HG03457 (cell line): ENCODE results near the gene RAMACL.
A peak's percentile ranks its signal among the peaks of the same experiment; 100 is the strongest.

Source experiments
- ATAC-seq: cut with Tn5 transposase; IDR thresholded peaks from one replicate; pipeline ENCODE4 v1.9.1; 2021; ENCODE audit warnings: moderate number of reproducible peaks; ENCODE audit not compliant: unreplicated experiment

The RAMACL gene

DNA sequence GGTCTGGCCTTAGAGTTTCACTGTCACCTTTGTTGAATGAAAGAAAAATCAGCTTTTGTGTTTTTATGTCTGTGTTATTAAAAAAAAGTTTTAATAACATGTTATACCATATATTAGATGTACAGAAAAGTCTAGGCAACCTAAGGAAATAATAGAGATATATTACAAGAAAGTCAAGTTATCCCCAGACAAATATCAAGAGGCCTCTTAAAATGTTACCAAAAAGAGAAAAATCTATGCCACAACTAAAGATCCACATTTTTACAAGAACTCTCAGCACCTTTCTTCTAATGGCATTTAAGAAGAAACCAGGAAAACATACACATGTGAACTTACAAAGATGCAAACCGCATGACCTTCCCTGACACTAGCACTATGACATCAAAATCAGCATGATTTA, 26.8 kb downstream of the RAMACL start:
- ATAC-seq = no peak

DNA sequence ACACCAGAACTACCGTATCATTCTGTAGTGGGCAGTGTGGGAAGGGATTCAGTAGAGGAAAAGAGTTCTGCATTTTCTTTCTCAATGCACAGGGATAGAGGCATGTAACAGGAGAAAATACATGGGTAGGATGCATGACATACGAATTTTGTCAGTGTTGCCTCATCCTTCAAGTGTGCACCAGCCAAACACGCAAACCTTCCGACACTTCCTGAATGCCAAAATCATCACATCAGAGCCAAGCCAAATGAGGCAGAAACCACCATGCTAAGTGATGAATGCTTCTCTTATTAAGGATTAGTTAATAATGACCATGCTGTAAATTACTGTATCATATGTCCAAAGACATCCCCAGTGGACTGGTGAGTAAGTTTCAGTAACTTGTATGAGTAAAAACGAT, 27.3 kb downstream of the RAMACL start:
- no peak for ATAC-seq

DNA sequence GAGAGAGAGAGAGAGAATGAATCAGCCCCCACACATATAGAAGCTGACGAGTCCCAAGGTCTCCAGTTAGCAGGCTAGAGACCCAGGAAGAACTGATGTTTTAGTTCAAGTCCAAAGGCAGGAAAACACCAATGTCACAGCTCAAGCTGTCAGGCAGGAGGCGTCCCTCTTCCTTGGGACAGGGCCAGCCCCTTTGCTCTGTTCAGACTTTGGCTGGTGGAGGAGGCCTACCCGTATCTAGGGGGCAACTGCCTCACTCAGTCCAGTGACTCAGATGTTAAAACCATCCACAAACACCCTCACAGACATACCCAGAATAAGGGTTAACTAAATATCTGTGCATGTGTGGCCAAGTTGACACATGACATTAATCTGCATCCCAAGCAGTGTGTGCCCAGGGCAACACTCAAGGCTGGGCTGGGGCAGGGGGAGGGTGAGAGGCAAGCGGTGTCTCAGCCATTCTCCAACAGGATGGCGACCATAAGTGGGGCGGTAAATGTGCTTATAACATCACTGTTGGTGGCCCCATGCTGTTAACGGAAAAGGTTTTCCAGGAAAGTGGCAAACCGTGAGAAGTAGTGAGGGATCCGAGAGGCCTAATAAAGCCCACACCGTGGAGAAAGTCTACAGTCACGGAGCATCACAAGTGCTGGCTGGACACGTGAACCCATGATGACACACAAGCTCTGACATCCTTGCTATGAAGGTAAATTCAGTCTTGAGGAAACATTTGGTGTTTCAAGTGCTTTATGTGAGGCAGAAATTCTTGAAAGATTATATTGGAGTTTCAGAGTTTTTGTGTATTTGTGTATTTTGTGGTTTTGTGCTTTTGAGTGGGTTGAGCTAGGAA, 28.1 kb downstream of the RAMACL start:
- ATAC-seq = no peak

DNA sequence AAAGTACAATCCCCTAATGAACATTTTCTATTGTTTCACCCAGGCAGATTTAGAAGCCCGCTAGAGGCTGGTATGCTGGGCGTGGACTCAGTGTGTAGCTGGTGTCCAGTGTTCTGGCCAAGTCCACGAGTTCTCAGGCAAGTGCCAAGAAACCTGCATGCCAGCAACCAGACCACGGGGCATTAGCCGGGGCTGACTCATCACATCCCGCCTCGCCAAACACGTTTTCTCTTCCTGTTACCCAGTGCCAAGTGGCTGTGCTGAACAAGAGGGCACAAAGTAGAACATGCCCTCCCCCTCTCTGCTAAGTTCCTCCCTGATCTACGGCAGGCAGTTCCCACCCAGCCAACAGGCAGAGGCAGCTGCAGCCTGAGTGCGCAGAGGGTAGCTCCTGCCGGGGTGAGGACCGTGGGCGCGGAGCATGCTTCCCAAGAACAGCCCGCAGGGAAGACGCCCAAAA, 29.6 kb downstream of the RAMACL start:
- no peak for ATAC-seq

DNA sequence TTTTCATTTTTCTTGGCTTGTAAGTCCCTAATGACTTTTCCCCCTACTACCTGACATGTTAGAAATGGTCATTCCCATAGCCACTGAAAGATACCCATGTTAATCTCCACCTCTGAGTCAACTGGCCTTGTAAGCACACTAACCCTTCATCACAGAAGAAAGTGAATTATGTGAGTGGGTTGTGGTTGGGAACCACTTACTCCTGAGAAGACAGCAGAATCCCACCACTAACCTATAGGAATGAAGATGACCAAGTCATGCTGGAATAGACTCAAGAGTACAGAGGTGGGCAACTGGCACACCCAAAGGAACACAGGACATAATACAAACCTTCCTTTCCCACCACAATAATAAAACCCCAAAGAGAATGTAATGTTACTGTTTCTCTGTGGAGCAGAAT, 30.1 kb downstream of the RAMACL start:
- no peak for ATAC-seq

DNA sequence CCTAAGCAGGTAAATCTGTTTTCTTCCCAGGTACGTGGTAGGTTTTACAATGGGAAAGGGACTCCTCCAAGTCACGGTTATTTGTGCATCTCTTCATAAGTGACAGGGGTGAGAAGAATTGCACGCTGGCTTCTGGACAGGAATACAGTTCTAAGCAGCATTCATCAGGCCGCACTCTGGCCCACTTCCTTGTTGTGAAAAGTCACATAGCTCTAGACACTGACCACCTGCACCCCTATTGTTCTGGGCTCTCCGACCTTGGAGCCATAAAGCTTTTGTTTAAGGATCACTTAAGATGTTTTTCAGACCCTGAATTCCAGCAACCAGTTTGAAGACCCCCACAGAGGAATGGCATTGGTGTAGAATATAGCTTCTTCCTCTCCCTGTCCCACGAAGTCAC, 31.4 kb downstream of the RAMACL start:
- ATAC-seq = no peak

DNA sequence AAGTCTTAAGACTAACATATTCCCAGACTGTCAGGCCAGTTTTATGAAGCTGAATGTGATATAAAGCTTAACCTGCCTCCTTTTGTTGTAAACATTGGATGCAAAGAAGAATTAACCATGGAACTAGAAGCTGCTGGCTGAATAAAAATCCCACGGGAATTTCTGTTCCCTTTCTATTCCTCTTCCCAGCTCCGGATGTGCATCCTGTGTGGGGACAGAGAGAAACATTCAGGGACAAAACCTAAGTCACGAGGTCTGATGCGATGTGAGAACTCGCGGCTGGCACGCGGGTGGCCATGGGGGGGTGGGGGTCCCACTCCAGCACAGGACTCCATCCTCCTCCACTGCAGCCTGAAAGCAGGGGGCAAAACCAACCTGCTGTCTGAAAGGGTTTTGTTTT, 32.2 kb downstream of the RAMACL start:
- ATAC-seq = no peak

DNA sequence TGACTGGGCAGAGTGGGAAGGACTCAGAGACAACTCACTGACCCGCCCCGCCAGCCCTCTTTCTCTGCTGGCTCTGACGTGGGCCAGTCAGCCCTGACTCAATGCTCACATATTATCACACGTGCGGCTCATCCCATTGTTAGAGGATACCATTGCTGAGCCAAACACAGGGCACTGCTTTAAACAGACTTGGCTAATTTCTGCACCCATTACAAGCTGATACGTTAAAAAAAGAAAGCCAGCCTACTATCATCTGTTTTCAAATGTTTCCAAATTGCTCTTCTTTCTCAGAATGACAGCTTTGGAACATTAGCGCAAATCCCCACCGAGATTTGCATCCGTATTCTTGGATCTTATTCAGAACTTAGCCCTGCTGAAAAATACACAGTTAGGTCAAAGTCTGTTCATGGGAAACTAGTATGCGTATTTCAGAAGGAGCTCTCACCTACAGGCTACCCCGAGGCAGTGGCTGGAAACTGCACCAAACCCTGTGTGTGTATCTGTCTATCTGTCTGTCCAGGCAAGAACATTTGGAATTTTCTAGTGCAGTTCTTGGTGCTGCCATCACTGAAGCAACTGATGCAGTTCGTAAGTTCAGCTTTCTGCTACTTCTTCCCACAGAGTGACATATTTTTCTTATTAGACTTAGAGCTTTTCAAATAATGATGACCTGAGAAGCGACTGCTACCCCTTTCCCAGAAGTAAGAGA, 32.8 kb downstream of the RAMACL start:
- no peak for ATAC-seq

DNA sequence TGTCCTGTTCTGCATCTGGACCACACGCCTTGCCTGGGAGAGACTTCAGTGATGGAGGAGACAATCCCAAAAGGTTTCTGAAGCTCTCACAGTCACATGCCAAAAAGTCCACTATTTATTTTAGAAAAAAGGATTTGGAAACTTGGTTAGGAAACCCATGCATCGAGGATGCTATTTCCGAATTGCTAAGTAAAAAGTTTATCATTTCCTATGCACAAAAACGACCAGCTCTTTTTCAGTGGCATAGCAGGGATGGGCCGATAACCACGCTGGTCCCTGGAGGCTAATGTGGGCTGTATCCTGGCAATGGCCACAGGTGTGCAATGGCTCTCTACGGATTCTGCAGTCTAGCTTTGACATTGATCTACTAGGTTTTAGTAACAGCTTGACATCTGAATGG, 33.9 kb downstream of the RAMACL start:
- no peak for ATAC-seq

DNA sequence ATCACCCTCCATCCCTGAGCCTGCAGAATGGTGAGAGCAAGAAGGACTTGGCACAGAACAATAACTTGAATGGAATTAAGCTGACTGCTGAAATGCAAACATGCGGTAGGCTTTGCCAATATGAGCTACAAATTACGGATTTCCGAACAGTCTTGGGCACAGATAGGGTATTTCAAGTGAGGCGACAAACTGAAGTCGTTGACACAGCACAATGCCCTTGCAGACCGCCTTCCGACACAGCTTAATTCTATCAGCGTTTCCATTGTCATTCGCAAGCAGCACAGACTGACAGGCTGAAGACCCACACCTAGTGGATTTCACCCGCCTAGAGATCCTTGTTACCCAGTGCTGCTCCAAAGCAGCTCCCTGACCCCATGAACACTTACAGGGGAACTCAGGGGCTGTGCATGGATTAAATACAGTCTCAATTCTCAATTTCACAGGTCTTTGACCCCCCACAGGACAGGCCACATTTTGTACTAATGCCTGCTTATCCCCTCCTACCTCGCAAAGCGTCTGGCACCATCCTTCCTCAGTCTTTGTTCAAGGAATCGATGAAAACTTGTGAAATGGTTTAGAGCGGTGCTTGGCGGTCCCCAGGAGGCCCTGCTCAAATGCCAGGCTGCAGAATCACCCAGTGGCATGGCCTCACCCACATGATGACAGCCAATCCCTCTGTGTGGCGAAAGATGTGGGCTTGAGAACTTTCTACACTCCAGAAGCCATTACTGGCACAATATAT, 34.6 kb downstream of the RAMACL start:
- no peak for ATAC-seq

DNA sequence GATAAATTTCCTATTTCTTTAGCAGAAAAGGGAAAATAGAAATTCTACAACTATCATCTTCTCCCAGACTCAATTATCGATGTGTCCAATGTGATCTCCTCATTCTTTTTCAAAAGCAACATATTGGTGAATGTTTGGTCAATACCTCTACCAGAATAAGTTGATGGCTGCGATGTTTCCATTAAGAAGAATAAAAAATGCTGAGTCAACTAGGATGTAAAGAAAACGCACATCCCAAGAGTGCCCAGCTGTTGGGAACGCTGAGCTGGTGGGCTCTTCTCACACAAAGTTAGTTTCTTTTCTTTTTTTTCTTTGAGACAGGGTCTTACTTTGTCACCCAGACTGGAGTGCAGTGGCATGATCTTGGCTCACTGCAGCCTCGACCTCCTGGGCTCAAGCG, 39.8 kb downstream of the RAMACL start:
- ATAC-seq = no peak

DNA sequence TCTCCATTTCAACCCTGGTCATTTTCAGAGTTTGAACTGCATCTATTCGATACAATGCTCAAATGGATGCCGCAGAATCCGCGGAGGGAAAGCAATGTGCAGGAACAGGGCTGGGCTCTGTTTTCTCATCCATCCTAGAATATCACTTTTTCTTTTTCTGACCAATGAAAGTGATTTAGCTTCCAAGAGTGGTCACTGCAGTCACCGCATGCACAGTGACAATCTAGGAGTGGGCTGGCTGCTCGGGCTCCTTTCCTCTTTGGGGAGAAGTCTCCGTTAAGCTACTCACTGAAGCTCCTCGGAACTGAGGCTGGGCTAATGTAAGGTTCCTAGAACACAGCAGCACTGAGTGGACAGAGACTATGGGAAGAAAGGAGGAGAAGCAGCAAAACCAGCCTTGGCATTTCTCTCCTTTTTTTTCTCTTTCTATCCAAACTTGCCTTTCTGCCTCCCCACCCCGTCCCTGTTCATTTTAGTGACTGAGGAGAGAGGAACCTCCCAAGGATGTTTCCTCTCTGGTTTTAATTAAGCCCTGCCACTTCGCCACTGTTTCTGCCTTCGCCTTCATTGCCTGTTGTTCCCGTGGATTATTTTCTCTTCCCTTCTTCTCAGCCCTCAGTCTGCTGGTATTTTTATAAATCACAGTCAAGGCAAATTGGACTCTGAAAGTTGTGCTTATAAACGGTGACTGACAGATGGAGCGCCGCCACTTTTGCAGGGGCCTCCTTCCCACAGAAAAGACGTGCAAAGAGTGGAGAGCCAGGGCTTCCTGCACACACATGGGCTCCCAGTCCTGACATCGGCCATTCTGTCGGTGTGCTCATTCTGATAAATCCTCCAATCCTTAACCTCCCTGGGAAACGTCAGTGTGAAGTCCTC, 41.1 kb downstream of the RAMACL start:
- ATAC-seq = no peak

DNA sequence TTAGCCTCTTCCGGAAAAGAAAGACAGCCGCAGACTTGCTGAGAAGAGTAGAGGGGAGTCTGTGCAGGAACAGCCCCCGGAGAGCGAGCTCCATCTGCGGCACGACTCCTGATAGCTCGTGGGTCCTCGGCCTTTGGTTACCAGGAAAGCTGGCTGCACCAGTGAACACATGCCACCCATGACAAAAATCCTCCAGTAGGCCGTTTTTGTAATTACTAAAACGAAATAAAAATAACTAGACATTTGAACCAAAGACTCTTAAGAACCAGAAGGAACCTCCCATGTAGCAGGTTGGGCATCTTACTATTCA, 42.2 kb downstream of the RAMACL start:
- ATAC-seq = no peak

DNA sequence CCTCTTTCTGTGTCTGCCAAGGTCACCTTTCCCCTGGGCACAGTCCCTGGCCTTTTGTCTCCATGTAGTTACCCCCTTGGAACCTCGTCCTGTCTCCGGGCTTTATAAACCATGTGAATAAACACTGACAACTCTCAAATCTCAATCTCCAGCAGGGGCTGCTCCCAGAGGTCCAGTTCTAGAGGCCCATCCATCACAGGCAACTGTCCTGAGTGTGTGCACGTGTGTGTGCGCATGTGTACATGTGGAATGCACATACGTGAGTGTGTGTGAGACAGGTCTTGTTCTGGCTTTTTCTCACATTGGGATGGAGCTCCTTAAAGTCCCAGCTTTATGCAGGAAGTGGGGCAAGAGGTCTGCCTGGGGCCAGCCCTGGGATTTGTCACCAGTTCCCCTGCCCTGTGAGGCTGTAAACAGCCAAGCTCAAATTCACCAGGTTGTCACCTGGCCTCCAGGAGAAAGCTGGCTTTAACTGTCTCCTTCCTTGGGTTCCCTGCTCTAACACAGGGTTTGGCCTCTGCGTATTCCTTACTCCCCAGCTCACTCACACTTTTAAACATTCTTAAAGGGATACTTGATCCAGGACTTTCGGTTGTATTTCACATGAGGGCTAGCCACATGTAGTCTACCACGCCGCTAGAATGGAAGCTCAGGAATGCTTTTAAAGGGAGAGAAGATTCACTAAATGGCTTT, 42.7 kb downstream of the RAMACL start:
- no peak for ATAC-seq

DNA sequence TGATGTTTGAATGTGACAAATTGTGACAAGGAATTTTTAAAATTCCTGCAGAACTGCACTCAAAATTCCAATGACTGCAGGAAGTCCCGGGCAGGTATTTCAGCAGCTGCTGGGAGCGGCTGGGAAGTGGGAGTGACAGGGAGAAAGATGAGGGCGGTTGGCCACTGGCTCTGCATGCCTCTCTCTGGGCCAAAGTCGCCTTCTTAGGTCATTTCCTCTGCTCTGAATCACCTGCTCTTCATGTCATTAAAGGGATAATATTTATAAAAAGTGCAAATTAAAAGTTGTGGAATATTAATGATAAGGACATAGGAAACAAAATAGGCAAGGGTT, 43.9 kb downstream of the RAMACL start:
- ATAC-seq = no peak

DNA sequence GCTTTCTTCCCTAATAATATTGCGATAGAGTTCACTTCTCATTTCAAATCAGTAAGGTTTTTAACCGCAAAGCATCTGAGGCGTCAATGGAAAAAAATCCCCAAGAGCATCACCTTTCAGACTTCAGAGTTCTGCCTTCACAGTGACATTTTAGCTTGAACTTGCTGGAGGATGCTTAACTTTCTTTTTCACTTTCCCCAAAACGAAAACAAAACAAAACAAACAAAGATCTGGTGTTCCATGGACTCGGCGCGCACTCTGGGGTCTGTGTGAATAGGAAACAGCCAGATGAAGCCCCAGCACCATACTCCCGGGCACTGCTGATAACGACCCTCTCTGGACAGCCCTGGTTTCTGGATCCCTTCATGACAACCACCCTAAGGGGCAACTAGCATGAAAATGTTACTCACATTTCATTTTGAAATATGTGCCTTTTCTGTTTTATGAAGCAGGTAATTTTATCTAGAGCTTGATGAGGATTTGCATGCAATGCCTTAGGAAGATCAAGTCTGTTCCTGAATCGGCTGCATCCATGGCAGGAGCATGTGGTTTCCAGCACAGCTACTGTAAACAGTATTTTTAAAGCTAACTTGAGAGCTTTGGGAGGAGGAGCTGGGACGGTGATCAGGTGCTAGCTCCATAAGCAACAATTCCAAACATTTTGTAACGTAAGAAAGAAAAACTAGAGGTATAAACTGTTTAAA, 44.5 kb downstream of the RAMACL start:
- ATAC-seq = no peak

DNA sequence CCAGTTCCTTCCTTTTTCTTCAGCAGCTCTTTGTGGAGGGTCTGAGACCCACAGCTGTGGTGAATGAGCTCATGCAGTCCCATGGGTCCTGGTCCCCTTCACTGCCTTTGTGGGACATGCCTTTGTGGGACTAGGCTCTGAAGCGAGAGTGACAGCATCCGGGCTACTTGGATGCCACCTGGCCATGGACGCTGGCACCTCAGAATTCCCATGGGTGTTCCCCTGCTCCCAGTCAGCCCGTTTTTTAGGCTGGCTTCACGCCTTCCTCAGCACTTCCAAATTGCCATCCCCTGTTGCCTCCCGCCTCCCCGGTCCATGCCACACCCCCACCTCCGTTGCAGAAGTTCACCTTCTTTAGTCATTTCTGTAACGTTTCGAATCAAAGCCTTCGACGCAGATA, 45.1 kb downstream of the RAMACL start:
- peak; percentile 12 for ATAC-seq

DNA sequence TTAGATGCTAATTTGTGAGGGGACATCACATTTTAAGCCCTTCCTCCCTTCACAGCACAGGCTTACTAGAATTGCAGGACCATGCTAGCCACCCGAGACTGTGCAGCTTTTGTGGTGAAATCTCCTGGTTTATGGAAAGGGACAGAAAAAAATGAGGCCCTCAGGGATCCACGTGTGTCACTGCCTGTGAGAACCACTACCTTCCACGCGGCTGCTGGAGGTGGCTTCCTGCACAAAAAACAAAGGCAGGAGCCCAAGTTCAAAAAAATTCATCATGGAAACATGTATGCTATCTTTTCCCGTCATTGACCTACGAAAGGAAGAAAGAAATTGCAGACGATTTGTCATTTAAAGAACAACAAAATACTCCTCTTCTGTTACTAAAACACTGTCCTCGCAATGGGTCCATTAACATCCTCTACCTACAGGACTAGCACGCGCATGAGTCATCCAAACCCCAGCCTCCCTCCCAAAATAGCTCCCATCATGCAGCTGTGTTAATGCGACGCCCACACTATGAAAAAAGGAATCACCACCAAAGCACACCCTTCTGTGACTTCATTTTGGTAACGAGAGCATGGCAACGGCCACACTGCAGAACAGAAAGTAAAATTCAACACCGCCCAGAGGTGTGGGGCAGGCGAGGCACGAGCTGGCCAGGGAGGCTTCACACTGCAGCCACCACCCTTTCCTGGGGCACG, 45.7 kb downstream of the RAMACL start:
- peak; percentile 91 for ATAC-seq

DNA sequence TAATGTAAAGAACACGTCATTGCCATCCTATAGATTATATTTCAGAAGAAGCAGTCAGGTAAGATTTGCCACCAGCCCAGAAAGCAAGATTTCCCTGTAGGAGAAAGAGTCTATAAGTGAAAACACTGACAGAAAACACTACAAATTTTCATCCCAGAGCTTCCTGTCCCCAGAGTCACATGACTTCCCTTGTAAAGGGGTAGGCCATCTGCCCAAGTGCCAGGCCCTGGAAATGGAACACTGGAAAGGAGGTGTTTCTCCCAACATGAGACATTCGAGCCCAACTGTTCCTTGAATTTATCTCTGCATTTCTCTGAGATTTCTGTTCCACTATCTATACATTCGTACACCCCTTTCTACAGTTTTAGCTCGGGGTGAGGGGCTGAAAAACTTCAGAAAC, 46.9 kb downstream of the RAMACL start:
- no peak for ATAC-seq
